AG10803 (cell line): ENCODE results near the gene PTPRA.

ENCODE experiments used
- DNase-seq: peaks from one replicate; pipeline ENCODE4 v3.0.0; 2010; ENCODE audit warnings: low read depth
- H3K4me3 ChIP-seq: 2 replicates; pipeline ENCODE4 v1.5.1; 2011; ENCODE audit warnings: mild to moderate bottlenecking, low read length, control low read depth
- TF ChIP-seq, protein P1 (sequence below): conservative IDR thresholded peaks from 2 replicates; pipeline ENCODE4 v1.5.1; 2011; ENCODE audit warnings: mild to moderate bottlenecking, low read length, control low read depth, inconsistent platforms

Gene PTPRA

GRCh38 chr20:2840138-2840966, 32.9 kb upstream of the PTPRA start, which contains the start of the genes PCED1A and VPS16:
Gene PCED1A (minus strand): TSS chr20:2840655. CDS start chr20:2839912, 743 bp downstream.
Gene VPS16 (plus strand): TSS chr20:2840745. CDS start chr20:2840775, 30 bp downstream.
- H3K4me3 ChIP-seq = peak within 1 kb of the TSS; percentile 92
- DNase-seq = peak; percentile 83
- TF ChIP-seq, protein P1, sequence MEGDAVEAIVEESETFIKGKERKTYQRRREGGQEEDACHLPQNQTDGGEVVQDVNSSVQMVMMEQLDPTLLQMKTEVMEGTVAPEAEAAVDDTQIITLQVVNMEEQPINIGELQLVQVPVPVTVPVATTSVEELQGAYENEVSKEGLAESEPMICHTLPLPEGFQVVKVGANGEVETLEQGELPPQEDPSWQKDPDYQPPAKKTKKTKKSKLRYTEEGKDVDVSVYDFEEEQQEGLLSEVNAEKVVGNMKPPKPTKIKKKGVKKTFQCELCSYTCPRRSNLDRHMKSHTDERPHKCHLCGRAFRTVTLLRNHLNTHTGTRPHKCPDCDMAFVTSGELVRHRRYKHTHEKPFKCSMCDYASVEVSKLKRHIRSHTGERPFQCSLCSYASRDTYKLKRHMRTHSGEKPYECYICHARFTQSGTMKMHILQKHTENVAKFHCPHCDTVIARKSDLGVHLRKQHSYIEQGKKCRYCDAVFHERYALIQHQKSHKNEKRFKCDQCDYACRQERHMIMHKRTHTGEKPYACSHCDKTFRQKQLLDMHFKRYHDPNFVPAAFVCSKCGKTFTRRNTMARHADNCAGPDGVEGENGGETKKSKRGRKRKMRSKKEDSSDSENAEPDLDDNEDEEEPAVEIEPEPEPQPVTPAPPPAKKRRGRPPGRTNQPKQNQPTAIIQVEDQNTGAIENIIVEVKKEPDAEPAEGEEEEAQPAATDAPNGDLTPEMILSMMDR = no peak

DNA sequence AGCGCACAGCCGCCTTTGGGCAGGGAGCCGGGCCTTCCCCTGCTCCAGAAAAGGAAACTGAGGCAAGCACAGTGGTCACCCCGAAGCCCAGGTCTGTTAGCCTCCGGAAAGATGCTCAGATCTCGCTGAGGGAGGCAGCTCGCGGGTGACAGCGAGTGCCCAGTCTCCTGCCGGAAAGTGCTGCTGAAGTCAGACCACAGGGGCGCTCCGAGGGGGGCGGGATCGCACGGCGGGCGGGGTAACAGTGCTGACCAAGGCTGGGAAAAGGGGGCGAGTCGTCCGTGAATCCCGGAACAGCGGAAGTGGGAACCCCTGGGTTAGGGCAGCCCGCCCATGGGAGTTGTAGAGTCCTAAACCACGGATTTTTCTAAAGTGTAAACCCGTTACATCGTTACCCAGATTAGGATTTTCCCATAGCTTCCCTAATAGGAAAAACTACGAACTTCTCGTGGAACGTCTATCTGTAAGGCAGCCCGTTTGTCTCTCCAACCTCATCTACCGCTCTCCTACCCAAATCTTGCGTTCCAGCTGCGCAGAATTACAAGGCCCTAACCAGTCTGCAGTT, 32.2 kb upstream of the PTPRA start:
- peak overlapping the region; percentile 92 for H3K4me3 ChIP-seq
- peak; percentile 72 for DNase-seq
- TF ChIP-seq, protein P1 = no peak

DNA sequence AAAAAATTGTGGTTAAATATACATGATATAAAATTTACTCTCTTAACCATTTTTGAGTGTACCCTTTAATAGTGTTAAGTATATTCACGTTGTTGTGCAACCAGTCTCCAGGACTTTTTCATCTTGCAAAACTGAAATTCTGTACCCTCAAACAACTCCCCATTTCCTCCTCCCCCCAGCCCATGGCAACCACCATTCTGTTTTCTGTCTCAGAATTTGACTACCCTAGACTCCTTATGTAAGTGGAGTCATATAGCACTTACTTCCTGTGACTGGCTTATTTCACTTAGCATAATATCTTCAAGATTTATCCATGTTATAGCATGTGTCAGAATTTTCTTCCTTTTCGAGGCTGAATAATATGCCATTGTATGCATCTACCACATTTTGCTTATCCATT, 27.7 kb upstream of the PTPRA start:
- DNase-seq = no peak
- TF ChIP-seq, protein P1 = no peak
- no peak overlapping the region for H3K4me3 ChIP-seq

- TF ChIP-seq, protein P1 = no peak
- DNase-seq = no peak
- no peak overlapping the region for H3K4me3 ChIP-seq
These were observed 26.6 kb upstream of the PTPRA start for GRCh38 chr20:2846698-2847097.

- no peak for DNase-seq
- TF ChIP-seq, protein P1 = no peak
- no peak overlapping the region for H3K4me3 ChIP-seq
These were observed 25.5 kb upstream of the PTPRA start for GRCh38 chr20:2847802-2848201.

DNA sequence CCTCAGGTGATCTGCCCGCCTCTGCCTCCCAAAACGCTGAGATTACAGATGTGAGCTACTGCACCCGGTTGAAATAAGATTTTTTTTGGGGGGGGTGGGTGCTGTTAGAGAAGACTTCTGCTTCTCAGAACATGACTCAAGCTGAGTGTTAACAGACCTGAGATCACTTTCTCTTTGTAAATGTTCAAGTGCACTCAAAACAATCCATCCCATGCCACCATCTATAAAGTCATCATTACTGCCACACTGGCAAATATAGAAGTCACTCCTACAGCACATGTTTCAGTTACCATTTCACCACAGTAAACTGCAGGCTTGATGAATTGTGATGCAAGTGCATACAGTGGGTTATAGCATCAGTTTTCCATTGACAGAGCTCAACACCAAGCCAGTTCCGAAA, 23.8 kb upstream of the PTPRA start:
- TF ChIP-seq, protein P1 = no peak
- no peak overlapping the region for H3K4me3 ChIP-seq
- no peak for DNase-seq

DNA sequence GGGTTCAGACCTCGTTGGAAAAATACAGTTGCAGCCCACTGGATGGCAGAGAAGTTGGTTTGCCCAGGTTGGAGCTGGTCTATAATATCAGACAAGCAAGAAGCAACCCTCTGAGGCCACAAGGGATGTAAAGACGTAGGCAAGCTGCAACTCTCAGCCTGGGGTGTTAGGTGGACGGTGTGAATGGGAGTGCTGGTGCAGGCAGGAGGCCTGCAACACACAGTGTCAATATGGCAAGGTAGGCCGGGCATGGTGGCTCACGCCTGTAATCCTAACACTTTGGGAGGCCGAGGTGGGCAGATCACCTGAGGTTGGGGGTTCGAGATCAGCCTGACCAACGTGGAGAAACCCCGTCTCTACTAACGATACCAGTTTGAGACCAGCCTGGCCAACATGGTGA, 22.2 kb upstream of the PTPRA start:
- TF ChIP-seq, protein P1 = no peak
- no peak for DNase-seq
- H3K4me3 ChIP-seq = no peak overlapping the region
